ENCODE data around the gene CYFIP1.

The CYFIP1 gene

DNA sequence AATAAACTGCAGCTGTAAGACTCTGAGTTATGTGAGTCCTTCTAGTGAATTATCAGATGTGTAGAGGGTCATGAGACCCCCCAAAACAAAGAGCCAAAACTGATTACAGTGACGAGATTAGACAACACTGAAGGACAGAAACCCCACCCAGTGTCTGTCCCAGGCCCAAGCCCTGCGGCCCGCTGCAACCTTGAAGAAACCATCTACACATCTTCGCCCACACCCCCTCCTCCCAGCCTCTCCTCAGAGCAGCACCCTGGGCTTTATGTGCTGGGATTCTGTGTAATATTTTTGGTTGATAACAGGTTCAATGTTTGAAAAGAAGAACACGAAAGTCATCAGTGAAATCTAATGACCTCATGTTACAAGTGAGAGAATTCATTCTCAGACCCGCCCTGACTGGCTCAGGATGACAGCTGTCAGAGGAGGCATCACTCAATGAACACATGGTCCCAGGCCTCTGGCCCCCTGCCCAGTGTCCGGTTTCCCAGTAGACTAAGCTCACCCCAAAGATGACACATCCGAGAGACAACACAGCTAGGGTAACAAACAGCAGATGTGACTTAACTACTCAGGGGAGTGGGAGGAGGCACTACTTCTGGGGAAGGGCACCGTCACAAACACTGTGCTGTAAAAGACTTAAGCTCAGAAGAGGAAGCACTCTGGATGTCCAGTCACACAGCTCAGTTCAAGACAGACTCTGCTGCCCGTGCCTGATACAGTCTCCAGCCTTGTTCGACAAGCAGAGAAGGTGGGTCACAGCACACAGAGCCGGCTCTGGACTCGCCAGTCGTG lies 92.8 kb downstream of the CYFIP1 start:
- no peak for DNase-seq

- DNase-seq: no peak
These were observed 95.0 kb downstream of the CYFIP1 start for GRCh38 chr15:22885120-22885519.

DNA sequence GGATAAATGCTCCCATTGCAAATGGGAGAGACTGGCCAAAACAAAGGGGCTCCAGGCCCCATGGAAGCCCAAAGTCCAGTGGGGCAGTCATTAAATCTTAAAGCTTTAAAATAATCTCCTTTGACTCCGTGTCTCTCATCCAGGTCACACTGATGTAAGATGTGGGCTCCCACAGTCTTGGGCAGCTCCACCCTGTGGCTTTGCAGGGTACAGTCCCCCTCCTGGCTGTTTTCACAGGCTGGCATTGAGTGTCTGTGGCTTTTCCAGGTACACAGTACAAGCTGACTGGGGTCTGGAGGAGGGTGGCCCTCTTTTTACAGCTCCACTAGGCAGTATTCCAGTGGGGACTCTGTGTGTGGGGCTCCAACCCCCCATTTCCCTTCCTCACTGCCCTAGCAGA lies 95.8 kb downstream of the CYFIP1 start:
- DNase-seq: no peak

DNA sequence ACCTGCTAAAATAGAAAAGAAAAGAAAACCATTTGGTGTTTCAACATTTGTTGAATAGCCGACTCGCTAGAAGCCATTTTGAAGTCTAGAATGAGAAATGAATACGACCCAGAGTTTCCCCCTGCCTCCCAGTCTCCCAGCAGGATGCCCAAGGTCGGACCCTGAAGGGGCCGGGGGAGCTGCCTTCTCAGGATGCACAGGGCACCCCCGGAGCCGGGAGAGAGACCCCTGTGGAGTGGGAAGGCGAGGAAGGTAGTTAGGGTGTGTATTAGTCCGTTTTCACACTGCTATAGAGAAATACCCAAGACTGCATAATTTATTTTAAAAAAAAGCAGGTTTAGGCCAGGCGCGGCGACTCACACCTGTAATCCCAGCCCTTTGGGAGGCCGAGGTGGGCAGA lies 97.0 kb downstream of the CYFIP1 start:
- no peak for DNase-seq

DNA sequence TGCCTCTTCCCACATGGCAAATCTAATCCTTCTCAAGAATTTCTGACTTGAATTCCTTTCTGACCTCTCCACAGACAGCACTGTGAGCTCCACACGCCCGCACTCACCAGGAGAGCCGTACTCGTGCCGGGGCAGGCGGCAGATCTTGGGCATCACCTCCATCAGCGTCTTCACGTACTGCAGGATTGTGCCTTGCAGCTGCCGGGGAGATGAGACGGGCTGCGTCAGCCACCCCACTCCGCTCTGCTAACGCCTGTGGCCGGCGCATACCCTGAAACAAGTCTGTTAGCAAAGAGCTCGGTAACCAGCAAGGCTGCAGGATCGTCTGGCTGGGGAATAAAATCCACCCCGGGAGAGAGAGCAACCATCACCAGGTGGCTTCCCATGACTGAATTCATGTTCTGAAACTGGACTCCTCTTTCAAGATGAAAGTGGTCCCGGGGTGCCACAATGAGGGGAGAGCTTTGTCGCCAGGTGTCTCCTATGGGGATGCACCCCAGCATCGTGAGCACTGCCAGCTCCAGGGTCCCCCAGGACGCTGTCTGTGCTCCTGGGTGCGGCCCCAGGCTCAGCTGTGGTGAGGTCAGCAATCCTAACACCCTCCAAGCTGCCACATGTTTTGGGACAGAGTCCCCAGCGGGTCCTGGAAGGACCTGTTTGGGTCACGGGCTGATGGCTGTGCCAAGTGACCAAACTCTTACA lies 98.3 kb downstream of the CYFIP1 start:
- no peak for DNase-seq

DNA sequence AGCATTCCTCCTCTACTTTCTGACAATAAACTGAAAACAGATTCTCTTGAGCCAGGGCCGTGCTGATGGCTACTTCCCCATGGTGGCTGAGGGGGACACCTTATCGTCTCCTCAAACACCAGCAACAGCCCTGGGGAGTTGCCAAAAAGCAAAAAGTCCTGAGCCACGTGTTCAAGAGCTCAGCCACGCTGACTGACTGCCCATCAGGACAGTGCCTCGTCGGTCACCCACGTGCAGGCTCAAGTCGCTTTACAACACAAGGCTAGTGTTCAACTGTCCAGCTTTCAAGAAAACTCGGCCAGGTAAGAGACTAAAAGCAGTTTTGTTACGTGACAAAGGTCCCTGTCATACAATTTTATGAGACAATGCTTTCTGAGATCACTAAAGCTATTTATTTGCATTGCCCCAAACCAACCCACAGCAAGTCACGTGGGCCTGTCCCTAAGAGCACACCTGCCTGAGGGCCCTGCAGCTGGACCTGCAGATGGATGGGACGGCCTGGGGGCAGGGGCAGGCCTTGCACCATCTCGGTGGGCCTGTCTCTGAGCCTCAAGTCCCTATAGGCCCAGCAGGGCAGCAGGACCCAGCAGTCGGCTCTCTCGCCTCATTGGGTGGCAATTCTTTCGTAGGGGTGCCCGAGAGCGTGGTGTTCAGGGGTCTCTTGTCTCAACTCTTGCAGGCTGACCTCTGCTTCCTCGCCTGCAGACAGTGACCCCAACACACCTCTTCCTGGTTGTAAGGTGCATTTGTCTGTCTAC lies 99.0 kb downstream of the CYFIP1 start:
- no peak for DNase-seq

GRCh38 chr15:22880068-22880980 lies 99.8 kb downstream of the CYFIP1 start:
- DNase-seq: no peak

DNA sequence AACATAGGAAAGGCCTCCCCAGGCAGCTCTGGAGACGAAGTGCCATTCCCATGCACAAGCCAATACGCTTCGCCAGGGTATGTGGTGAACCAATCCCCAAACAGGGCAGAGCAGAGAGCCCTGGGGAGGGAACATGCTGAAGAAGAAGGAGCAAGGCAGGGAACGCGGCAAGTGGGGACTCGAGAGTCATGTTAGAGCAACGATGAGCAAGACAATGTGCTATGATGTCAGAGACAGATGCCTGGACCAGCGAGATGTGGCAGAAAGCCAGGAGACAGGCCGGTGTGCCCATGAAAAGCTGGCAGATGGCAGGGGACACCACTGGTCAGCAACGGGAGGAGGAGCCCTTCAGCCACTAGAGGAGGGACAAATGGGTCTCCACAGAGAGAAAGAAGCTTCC lies 102.1 kb downstream of the CYFIP1 start:
- no peak for DNase-seq

DNA sequence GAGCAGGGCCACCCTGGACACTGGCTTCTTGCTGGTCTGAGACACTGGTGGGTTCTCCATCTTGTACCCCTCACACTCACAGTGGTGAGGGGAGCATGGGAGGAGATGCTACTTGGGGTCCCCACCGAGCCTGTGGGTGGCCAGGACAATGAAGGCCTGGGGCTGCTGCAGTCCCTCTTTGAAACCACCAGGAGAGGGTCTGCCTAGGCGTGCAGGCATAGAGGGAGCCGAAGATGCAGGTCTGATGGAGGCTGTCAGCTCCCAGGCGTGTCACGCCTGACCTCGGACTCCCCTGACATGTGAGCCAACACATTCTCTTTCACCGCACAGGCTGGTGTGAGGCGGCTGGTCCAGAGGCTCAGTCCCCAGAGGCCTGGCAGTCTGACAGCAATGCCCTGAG lies 102.6 kb downstream of the CYFIP1 start:
- DNase-seq: no peak

- DNase-seq: no peak
These were observed 103.1 kb downstream of the CYFIP1 start for GRCh38 chr15:22877117-22877516.

DNA sequence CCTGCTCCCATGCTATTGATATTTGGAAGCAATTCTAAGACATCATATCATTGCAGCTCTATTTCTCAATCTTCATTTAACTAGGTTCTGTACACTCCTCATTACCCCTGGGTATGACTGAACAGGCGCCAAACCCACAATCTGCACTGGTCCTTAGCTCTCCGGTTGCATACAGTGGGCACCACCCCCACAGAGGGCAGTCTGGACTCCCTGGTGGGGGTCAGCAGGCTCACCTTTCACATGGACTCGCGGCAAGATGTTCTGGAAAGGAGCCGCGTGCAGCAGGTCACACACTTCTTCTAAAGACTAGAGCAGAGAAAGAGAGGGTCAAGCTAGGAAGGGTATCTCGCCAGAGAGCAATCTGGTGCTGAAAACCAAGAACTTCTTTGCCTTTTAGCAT lies 105.2 kb downstream of the CYFIP1 start:
- no peak for DNase-seq

DNA sequence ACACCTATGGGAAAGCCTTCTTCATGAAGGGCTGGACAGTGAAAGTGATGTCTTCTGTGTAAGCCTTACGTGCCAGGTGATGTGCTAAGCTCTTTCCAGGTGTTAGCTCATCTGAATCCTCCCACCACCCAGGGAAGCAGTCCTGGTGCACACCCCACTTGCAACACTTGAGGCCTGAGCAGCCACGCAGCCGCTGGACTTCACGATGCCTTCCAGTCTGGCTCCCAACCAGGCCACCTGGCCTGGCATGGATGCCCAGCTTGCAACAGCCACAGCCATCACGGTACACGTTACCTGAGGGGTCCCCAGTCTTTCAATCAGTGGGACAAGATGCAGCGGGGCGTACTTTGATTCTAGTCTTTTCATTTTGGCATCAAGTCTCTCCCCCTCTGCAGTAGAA lies 105.9 kb downstream of the CYFIP1 start:
- no peak for DNase-seq

DNA sequence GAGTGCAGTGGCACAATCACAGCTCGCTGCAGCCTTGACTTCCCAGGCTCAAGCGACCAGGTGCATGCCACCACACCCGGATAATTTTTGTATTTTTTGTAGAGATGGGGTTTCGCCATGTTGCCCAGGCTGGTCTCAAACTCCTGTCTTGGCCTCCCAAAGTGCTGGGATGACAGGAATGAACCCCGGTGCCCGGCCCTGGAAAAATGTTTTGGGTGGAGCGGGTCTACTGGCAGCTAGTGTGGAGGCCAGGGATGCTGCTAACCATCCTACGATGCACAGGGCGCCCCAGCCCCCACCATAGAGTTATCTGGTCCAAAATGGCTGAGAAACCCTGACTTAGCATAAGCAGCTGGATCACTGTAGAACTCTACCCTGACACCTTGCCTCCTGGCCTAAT lies 106.3 kb downstream of the CYFIP1 start:
- no peak for DNase-seq

DNA sequence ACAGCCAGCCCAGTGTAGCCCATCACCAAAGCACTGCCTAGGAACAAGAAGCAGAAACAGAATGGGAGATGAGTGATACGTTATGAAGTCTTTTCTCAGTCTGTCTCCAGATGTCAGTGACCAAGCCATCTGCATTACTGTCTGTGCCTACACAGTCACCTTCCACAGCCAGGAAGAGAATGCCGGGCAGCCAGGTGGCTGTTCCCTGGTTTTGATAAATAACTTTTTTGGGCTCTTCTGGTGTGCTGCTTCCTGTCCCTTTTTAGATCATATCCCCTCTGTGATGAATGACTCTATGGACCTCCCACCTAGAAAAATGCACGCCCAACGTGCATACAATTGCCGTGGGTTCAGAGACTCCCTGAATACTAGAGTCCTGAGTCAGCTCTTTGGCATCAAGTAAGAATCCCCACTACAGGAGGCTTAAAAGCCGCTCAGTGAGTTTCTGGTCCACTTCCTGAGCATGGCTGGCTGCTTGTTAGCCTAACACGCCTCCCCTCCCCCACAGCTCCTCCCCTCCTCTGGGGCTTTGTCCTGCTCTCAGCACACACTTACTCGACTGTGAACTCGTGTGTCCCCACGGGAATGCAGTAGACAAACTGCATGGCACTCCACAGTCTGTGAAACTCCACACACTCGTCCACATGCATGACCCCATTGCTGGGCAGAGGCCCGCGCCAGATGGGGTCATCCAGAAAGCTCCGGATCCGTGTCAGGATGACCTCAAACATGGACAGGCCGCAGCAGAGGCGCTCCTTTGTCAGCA lies 107.0 kb downstream of the CYFIP1 start:
- no peak for DNase-seq

DNA sequence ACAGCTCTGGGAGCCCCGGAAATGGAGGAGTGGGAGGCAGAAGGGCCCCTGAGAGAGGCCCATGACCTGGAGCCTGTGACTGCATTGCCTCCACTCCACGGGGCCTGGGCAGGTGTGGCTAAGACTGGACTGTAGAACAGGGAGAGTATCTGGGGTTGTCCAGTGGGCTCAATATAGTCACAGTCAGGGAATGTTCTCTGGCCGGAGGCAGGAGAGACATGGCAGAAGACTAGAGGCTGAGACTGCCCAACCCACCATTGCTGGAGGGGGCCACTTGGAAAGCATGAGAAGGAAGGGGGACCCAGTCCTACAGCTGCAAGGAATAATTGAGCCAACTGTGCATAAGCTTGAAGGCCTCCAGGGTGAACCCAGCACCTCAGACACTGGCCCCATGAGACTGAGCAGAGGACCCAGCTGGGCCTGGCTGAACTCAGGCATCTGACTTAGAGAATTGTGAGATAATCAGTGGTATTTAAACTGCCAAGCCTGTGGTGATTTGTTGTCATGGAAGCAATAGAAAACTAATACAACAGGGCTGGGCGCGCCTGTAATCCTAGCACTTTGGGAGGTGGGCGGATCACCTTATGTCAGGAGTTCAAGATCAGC lies 108.6 kb downstream of the CYFIP1 start:
- no peak for DNase-seq

GRCh38 chr15:22870865-22871264 lies 109.3 kb downstream of the CYFIP1 start:
- no peak for DNase-seq

GRCh38 chr15:22869856-22870255 lies 110.3 kb downstream of the CYFIP1 start:
- DNase-seq: no peak

DNA sequence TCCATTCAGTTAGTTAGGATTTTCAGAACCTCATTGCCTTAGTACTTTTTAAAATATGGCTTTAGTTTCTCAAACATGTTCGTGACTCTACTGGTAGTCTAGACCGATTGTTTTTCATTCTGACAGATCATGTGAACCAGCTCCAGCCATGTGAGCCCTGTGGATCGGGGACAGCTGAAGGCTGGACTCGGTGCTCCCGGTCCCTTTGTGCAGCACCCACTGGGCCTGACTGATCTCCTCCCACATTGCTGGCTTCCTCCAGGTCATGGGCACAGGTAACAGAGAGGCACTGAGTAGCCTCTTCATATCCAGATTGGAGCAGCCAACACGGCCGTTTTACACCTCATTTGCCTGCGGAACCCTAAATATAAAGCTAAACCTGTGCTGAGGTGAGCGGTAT lies 111.2 kb downstream of the CYFIP1 start:
- no peak for DNase-seq

GRCh38 chr15:22868495-22868894 lies 111.7 kb downstream of the CYFIP1 start:
- no peak for DNase-seq

GRCh38 chr15:22867886-22868285 lies 112.3 kb downstream of the CYFIP1 start:
- no peak for DNase-seq

DNA sequence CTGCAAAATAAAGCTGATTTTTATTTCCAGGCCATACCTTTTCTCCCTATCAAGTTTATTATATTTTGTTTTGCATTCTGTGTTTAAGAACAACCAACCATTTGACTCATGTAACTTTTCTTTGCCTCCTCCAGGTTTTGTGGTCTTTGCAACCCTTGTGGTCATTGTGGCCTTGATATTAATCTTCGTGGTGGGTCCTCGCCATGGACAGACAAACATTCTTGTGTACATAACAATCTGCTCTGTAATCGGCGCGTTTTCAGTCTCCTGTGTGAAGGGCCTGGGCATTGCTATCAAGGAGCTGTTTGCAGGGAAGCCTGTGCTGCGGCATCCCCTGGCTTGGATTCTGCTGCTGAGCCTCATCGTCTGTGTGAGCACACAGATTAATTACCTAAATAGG lies 114.1 kb downstream of the CYFIP1 start:
- no peak for DNase-seq

- DNase-seq: no peak
These were observed 116.8 kb downstream of the CYFIP1 start for GRCh38 chr15:22863356-22863755.

Data from cortex of kidney (tissue), 1 donor.